ENCODE data around the gene WASHC2A.
A peak's percentile ranks its signal among the peaks of the same experiment; 100 is the strongest.
"Not testable (repeated sequence)": the region's sequence is repeated elsewhere in the genome, so short reads cannot be mapped to it uniquely, and the experiment has no call there.

The WASHC2A gene

DNA sequence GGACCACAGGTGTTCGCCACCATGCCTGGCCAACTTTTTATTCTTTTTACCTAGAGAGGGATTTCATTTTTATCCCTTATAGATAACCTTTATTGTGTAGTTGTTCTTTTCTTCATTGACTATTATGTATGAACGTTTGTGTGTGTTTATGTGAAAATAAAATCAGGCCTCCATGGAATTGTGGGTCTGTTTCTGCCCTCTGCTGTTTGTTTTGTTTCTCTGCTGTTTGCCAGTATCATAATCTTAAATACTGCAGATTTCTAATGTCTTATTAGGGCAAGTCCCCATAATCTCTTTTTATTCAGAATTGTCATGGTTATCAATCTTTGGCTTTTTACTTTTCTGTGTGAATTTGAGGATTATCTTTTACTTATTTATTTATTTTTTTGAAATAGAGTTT lies 7.8 kb downstream of the WASHC2A start:
- peak; percentile 31 for TF ChIP-seq CTCF (conservative IDR thresholded peaks at IDR 0.05; ENCODE audit: low read depth, low read length)
- DNase-seq (ENCODE audit: low read depth): peak; percentile 10
- H3K4me3 ChIP-seq (ENCODE audit: low read depth, low read length): not testable (repeated sequence)

DNA sequence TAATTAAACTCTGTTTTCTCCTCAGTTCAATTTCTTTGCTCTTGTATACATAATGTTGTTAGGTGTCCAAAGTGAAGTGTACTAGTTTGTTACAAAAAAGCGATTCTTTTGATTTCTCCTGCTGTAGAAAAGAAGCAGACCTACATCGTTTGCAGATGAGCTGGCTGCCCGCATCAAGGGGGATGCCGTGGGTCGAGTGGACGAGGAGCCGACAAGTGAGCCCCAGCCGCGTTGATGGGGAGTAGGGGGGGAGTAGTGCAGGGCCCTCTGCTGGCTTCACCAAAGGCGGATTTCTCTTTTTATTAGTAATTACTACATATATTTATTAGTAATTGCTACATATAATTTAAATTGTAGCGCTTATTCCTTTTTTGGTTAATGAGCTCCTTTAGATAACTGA lies 23.6 kb downstream of the WASHC2A start:
- not testable (repeated sequence) for H3K4me3 ChIP-seq (ENCODE audit: low read depth, low read length); DNase-seq (ENCODE audit: low read depth)

- H3K4me3 ChIP-seq (ENCODE audit: low read depth, low read length); DNase-seq (ENCODE audit: low read depth): not testable (repeated sequence)
Observed at GRCh38 chr10:50092928-50093327, 25.2 kb downstream of the WASHC2A start.

GRCh38 chr10:50094630-50095029 lies 26.9 kb downstream of the WASHC2A start:
- peak; percentile 27 for DNase-seq (ENCODE audit: low read depth)
- not testable (repeated sequence) for H3K4me3 ChIP-seq (ENCODE audit: low read depth, low read length)

GRCh38 chr10:50095402-50095801 lies 27.6 kb downstream of the WASHC2A start:
- not testable (repeated sequence) for H3K4me3 ChIP-seq (ENCODE audit: low read depth, low read length); DNase-seq (ENCODE audit: low read depth)

DNA sequence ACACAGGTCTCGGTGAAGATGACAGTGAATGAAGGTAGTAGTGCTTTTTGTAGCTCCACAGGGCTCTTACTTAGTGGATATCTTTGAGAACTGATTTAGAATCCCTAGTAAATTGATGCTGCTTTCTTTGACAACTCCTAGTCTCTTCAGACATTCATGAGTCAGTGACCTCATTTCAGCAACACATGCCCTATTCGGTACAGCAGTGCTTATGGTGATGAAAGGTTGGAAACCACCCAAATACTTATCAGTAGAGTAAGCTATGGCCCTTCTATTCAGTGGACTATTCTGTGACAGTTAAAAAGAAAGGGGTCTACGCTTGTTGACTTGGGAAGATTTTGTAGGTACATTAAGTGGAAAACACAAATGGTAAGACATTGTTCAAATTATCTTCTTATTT lies 29.0 kb downstream of the WASHC2A start:
- H3K4me3 ChIP-seq (ENCODE audit: low read depth, low read length); DNase-seq (ENCODE audit: low read depth): not testable (repeated sequence)

DNA sequence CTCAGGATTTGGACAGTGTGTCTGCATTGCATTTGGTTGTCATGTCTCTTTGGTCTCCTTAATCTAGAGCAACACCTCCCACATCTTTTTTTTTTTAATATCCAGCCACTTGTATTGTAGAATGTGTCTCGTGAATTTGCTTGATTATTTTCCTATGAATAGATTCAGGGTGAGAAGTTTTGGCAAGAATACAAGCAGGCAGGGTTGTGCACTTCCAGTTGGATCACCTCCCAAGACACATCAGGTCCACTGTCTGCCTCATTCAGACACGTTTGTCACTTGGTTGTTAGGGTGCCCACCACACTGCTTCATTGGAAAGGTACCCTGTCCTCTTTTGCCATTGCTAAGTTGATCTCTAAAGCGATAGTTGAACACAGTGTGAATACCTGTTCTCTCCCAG lies 30.9 kb downstream of the WASHC2A start:
- DNase-seq (ENCODE audit: low read depth); H3K4me3 ChIP-seq (ENCODE audit: low read depth, low read length): not testable (repeated sequence)

- H3K4me3 ChIP-seq (ENCODE audit: low read depth, low read length): not testable (repeated sequence)
- peak; percentile 90 for DNase-seq (ENCODE audit: low read depth)
Observed at GRCh38 chr10:50101139-50101582, 33.4 kb downstream of the WASHC2A start.

DNA sequence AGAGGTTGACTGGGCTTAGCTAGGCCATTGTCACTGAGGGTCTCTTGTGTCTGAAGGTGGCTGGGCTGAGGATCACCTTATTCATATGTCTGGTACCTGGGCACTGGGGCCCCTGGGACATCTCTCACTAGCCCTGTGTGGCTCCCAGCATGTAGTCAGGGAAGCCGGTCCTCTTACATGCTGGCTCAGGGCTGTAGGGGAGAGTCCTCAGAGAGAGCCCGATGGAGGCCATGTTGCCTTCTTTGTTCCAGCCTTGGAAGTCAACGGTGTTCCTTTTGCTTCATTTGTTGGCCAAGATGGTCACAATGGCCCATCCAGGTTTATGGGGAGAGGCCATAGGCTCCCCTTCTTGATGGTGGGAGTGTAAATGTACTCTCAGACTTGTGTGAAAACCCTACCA lies 34.0 kb downstream of the WASHC2A start:
- DNase-seq (ENCODE audit: low read depth): not testable (repeated sequence)

GRCh38 chr10:50102267-50102666 lies 34.5 kb downstream of the WASHC2A start:
- H3K4me3 ChIP-seq (ENCODE audit: low read depth, low read length); DNase-seq (ENCODE audit: low read depth): not testable (repeated sequence)

More for the DNA sequence above, 34.0 kb downstream of the WASHC2A start:
- H3K4me3 ChIP-seq (ENCODE audit: low read depth, low read length): not testable (repeated sequence)

DNA sequence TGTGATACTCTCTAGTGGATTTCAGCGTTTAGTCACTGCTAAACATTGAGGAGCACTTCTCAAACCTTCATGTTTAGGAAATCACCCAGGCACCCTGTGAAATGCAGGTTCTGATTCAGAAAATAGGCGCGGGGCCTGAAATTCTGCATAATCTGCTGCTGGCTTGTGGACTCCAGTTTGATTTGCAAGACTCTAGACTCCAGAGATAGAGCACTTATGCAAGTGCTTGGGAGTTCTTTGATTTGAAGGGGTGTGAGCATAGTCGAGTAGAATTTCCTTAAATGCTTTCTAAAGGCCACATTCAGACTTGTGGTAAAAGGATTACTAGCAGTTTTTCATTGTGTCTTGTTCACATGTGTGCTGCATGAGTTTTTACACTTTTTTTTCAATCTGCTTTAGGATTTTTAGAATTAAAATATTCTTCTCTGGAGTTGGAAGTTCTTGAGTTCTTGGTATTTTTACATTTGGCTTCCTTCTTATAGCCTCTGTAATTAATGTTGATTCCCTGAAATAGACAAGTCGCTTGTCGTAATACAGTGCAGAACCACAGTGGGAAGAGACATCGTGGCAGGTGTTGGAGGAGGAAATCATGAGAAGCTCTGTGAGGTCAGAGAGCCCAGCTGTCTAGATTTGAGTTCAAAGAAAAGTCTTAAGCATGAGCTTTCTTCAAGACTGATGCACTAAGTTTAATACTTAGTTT lies 41.4 kb downstream of the WASHC2A start:
- H3K4me3 ChIP-seq (ENCODE audit: low read depth, low read length); DNase-seq (ENCODE audit: low read depth): not testable (repeated sequence)

DNA sequence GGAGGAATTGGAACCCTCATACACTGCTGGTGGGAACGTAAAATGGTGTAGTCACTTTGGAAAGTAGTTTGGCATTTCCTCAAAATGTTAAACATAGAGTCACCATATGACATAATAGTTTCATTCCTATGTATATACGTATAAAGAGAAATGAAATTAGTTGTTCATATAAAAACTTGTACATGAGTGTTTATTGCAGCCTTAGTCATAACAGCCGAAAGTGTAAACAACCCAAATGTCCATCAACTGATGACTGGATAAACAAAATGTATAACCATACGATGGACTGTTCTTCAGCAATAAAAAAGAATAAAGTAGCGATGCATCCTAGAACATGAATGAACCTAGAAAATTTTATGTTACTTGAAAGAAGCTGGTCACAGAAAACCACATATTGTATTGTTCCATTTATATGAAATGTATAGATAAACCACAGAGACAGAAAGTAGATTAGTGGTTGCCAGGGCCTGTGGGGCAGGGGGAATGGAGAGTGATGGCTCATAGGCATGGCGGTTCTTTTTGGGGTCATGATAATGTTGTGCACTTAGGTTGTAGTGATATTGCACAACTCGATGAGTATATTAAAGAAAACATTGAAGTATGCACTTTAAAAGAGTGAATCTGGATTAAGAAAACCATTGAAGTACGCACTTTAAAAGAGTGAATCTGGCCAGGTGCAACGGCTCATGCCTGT lies 44.8 kb downstream of the WASHC2A start:
- not testable (repeated sequence) for H3K4me3 ChIP-seq (ENCODE audit: low read depth, low read length); DNase-seq (ENCODE audit: low read depth)

GRCh38 chr10:50126765-50127164 lies 59.0 kb downstream of the WASHC2A start:
- not testable (repeated sequence) for DNase-seq (ENCODE audit: low read depth); H3K4me3 ChIP-seq (ENCODE audit: low read depth, low read length)

DNA sequence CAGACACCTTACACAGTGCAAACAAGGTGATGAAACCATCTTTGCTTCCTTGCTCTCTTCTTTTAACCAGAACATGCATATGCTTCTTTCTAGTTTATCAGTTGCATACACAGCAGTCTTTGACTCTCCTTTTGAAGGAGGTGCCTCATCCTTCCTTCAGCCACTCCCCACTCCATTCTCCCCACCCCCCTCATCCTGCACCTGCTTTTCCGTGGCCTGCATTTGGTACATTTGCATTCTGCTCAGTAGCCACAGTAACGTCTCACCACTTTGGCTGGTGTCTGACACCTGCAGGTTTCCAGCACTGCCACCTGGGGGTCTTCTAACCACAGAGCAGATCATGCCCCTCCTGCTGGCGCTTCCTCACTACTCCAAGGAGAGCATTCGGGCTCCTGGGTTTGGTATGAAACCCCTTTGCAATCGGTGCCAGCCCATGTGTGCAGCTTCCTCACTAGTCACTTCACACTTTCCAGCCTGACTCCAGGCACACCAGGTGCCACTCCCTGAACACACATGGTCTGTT lies 60.1 kb downstream of the WASHC2A start:
- H3K4me3 ChIP-seq (ENCODE audit: low read depth, low read length); DNase-seq (ENCODE audit: low read depth): not testable (repeated sequence)

GRCh38 chr10:50131245-50131965 lies 63.7 kb downstream of the WASHC2A start:
- not testable (repeated sequence) for DNase-seq (ENCODE audit: low read depth); H3K4me3 ChIP-seq (ENCODE audit: low read depth, low read length)

- H3K4me3 ChIP-seq (ENCODE audit: low read depth, low read length): not testable (repeated sequence)
Observed at GRCh38 chr10:50132322-50132721, 64.6 kb downstream of the WASHC2A start.

DNA sequence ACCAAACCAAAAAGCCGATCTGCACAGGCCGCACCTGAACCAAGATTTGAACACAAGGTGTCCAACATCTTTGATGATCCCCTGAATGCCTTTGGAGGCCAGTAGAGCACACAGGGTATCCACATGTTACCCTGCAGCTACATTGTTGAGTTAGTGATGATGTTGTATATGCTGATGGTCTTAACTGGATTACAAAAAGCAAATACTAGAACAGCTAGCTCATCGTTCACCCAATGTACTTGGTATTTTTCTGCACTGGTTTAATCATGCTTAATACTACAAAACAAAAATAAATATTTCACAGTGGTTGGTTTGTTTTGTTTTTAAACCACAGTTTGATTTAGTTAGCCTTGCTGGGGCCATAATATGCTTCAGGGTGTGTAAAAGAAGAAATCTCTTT lies 65.1 kb downstream of the WASHC2A start:
- not testable (repeated sequence) for DNase-seq (ENCODE audit: low read depth); H3K4me3 ChIP-seq (ENCODE audit: low read depth, low read length)

More at GRCh38 chr10:50132322-50132721, 64.6 kb downstream of the WASHC2A start:
- DNase-seq (ENCODE audit: low read depth): not testable (repeated sequence)

All from choroid plexus epithelial cell (primary cell).